Measurements from ENCODE around the gene ZNF100. TPM values are rescaled to one million over a fixed set of nuclear protein-coding genes. Genes with fewer than 3 reads are reported as not detected.

ZNF100 gene
- total RNA-seq, 1 experiment from 2014 or later, result 30.7 TPM

DNA sequence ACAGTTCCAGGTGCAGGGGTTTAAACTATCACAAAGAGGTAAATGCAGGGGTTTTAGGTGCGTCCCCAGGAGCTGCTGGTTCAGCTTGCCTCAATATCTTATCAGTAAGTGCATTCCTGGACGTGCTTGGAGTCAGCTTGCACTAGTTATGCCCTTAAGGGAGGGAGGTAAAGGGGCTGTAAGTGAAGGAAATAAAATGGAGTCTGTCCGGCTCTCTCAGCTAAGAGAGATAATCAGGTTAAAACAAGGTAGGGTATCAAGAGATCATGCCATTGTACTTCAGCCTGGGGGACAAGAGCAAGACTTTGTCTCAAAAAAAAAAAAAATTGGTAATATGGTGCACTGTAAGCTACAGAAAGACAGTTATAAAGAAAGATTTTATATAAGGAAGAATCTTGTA, 69.7 kb downstream of the ZNF100 start:
- H3K27ac Mint-ChIP-seq, result no peak overlapping the region
- H3K27ac ChIP-seq (ENCODE audit: insufficient read length, low read depth, low read length), result no peak overlapping the region

More for the DNA sequence above, 69.7 kb downstream of the ZNF100 start:
- Histone ChIP-seq H3K27me3 (ENCODE audit: insufficient read depth, low read length) (no peaks in the 10 kb centered on the region), H2BK120ac (ENCODE audit: low read depth, low read length, poor library complexity, severe bottlenecking) (no peak overlapping the region), H3K79me2 (ENCODE audit: insufficient read depth, low read length) (no peaks in the 10 kb centered on the region), H3K18ac (ENCODE audit: insufficient read length, low read depth, low read length) (no peak overlapping the region), H3T11ph (ENCODE audit: low read length) (no peak overlapping the region), H2BK20ac (ENCODE audit: low read depth, low read length, poor library complexity, severe bottlenecking) (no peak overlapping the region), H2BK15ac (ENCODE audit: low read depth, low read length) (no peak overlapping the region), H3K4me2 (ENCODE audit: insufficient read depth, insufficient read length, low read length) (no peak overlapping the region), H4K8ac (replicated peaks; ENCODE audit: insufficient read length, low read depth, low read length) (no peak overlapping the region), H2AFZ (ENCODE audit: low read length) (no peak overlapping the region), H3K23ac (ENCODE audit: insufficient read length, low read depth, low read length) (no peak overlapping the region), H3K56ac (ENCODE audit: insufficient read length, low read depth, low read length) (no peak overlapping the region), H3K79me1 (ENCODE audit: insufficient read depth, low read depth, low read length, poor library complexity, severe bottlenecking) (no peaks in the 10 kb centered on the region), H3K4me1 (ENCODE audit: insufficient read depth, low read length) (no peaks in the 10 kb centered on the region), H2AK5ac (ENCODE audit: insufficient read length, low read length) (no peak overlapping the region), H2BK5ac (ENCODE audit: insufficient read length, low read length) (no peak overlapping the region), H4K91ac (ENCODE audit: insufficient read length, low read depth, low read length) (no peak overlapping the region), H2BK12ac (ENCODE audit: insufficient read length, low read depth, low read length) (no peak overlapping the region), H3K14ac (ENCODE audit: insufficient read depth, low read length) (no peak overlapping the region), H3K9me3 (ENCODE audit: control insufficient read depth, low read depth, low read length) (peaks cover 19% of the 10 kb centered on the region), H3K9ac (ENCODE audit: extremely low read depth, insufficient read length, low read length) (no peak overlapping the region), H4K5ac (ENCODE audit: insufficient read length, low read depth, low read length) (no peak overlapping the region), H3K4ac (ENCODE audit: low read depth, low read length) (no peak overlapping the region), H4K20me1 (ENCODE audit: control insufficient read depth, insufficient read depth, insufficient read length) (no peaks in the 10 kb centered on the region), H3K23me2 (ENCODE audit: insufficient read length, low read depth, low read length, poor library complexity, severe bottlenecking) (no peaks in the 10 kb centered on the region)
- TF ChIP-seq, protein P1, sequence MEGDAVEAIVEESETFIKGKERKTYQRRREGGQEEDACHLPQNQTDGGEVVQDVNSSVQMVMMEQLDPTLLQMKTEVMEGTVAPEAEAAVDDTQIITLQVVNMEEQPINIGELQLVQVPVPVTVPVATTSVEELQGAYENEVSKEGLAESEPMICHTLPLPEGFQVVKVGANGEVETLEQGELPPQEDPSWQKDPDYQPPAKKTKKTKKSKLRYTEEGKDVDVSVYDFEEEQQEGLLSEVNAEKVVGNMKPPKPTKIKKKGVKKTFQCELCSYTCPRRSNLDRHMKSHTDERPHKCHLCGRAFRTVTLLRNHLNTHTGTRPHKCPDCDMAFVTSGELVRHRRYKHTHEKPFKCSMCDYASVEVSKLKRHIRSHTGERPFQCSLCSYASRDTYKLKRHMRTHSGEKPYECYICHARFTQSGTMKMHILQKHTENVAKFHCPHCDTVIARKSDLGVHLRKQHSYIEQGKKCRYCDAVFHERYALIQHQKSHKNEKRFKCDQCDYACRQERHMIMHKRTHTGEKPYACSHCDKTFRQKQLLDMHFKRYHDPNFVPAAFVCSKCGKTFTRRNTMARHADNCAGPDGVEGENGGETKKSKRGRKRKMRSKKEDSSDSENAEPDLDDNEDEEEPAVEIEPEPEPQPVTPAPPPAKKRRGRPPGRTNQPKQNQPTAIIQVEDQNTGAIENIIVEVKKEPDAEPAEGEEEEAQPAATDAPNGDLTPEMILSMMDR (conservative IDR thresholded peaks at IDR 0.05), result no peak
- peaks cover 16 to 21% of the 10 kb centered on the region in 2 experiments for H3K4me1 Mint-ChIP-seq
- WGBS (ENCODE audit: extremely low coverage, insufficient read length, low lambda C conversion rate), result no CpG with 5 or more reads among the region's 3 CpGs
- H3K36me3 Mint-ChIP-seq (ENCODE audit: insufficient read depth in 1 of 3, low read depth in 3 of 3), result peaks cover 0 to 13% (median 3%) of the 10 kb centered on the region in 3 experiments; a peak in 4 of 7 replicates
- no peak for DNase-seq
- H3K9me3 Mint-ChIP-seq, result peaks cover 49 to 63% of the 10 kb centered on the region in 2 experiments
- H3K27me3 Mint-ChIP-seq (ENCODE audit: low read depth), result no peaks in the 10 kb centered on the region
- H3K4me3 Mint-ChIP-seq, result no peak overlapping the region; a peak in 1 of 5 replicates

Data from H9 (cell line).